ENCODE measurements around the gene PIK3CG.
"Not testable (repeated sequence)": the region's sequence is repeated elsewhere in the genome, so short reads cannot be mapped to it uniquely, and the experiment has no call there.

Gene PIK3CG

DNA sequence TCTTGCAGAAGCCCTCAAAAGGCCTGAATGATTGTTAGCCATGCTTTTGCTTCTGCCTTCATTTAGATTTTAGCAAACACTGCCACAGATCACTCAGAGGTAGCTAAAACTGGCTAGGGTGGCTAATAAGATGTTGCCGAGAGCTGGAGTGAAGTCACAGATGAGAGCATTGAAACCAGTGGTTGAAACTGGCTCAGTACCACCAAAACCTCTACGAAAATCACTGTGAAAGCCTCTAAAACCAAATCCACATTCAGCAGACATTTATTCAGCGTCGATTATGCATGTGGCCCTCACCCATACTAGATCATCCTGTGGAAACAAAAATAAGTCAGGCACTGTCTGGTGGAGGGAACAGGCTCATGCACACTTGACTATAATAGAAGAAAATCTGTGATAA lies 50.8 kb downstream of the PIK3CG start:
- no peaks in the 10 kb centered on the region for H3K27me3 Mint-ChIP-seq
- H3K36me3 Mint-ChIP-seq, result peaks cover 24 to 34% of the 10 kb centered on the region in 2 donors
- H3K4me1 Mint-ChIP-seq, result peaks cover 11 to 15% of the 10 kb centered on the region in 2 donors
- H3K4me3 Mint-ChIP-seq, result no peak overlapping the region
- peaks cover 10 to 16% of the 10 kb centered on the region in 2 donors for H3K9me3 Mint-ChIP-seq
- DNase-seq, result peak; percentile 12
- ATAC-seq (replicated peaks), result peak; percentile 85 to 91
- H3K27ac Mint-ChIP-seq, result no peak overlapping the region

DNA sequence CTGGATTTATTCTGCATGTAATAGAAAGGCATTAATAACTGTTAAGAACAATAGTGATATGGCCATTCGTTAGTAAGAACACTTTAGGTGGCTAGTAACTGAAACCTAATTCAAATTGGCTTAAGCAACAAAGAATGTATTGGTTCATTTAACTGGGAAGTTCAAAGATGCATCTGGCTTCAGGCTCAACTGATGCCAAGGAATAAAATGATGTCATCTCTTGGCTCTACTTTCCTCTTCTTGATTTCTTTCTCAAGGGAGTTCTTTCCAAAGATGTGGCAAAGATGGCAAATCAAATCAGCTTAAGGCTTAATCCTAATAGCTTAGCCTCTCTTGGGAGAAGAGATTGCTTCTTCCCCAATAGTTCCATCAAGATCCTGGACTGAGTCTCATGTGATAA lies 51.6 kb downstream of the PIK3CG start:
- H3K9me3 Mint-ChIP-seq, result peaks cover 15 to 23% of the 10 kb centered on the region in 2 donors
- no peak overlapping the region for H3K27ac Mint-ChIP-seq
- no peak for ATAC-seq (replicated peaks)
- no peak for DNase-seq
- peaks cover 24 to 34% of the 10 kb centered on the region in 2 donors for H3K36me3 Mint-ChIP-seq
- H3K4me3 Mint-ChIP-seq, result no peak overlapping the region
- H3K4me1 Mint-ChIP-seq, result peaks cover 11% of the 10 kb centered on the region in 2 donors
- H3K27me3 Mint-ChIP-seq, result no peaks in the 10 kb centered on the region

DNA sequence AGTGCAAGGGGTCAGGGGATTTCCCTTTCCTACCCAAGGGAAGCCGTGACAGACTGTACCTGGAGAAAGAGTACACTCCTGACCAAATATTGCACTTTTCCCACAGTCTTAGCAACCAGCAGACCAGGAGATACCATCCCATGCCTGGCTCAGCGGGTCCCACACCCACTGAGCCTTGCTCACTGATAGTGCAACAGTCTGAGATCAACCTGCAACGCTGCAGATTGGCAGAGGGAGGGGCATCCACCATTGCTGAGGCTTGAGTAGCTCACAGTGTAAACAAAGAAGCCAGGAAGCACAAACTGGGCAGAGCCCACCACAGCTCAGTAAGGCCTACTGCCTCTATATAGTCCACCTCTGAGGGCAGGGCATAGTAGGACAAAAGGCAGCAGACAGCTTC lies 53.9 kb downstream of the PIK3CG start:
- H3K4me3 Mint-ChIP-seq, result no peak overlapping the region
- H3K4me1 Mint-ChIP-seq, result peaks cover 0 to 6% of the 10 kb centered on the region in 2 donors
- H3K27me3 Mint-ChIP-seq, result no peaks in the 10 kb centered on the region
- peaks cover 20 to 28% of the 10 kb centered on the region in 2 donors for H3K9me3 Mint-ChIP-seq
- H3K36me3 Mint-ChIP-seq, result peaks cover 24 to 37% of the 10 kb centered on the region in 2 donors
- H3K27ac Mint-ChIP-seq, result no peak overlapping the region
- ATAC-seq (replicated peaks) (no peak), DNase-seq (no peak)

DNA sequence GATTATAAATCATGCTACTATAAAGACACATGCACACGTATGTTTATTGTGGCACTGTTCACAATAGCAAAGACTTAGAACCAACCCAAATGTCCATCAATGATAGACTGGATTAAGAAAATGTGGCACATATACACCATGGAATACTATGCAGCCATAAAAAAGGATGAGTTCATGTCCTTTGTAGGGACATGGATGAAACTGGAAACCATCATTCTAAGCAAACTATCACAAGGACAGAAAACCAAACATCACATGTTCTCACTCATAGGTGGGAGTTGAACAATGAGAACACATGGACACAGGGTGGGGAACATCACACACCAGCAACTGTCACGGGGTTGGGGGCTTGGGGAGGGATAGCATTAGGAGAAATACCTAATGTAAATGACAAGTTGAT lies 59.4 kb downstream of the PIK3CG start:
- not testable (repeated sequence) for H3K27me3 Mint-ChIP-seq; H3K27ac Mint-ChIP-seq; ATAC-seq (replicated peaks); H3K4me3 Mint-ChIP-seq; DNase-seq
- H3K36me3 Mint-ChIP-seq, result peaks cover 13 to 22% of the 10 kb centered on the region in 2 donors
- H3K9me3 Mint-ChIP-seq, result peaks cover 23 to 30% of the 10 kb centered on the region in 2 donors
- peaks cover 8 to 17% of the 10 kb centered on the region in 2 donors for H3K4me1 Mint-ChIP-seq

DNA sequence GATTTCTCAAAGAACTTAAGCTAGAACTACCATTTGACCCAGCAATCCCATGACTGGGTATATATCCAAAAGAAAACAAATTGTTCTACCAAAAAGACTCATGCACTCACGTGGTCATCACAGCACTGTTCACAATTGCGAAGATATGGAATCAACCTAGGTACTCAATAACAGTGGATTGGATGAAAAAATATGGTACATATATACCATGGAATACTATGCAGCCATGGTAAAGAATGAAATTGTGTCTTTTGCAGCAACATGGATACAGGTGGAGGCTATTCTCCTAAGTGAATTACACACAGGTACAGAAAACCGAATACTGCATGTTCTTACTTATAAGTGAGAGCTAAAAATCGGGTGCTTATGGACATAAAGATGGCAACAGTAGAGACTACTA lies 61.8 kb downstream of the PIK3CG start:
- H3K36me3 Mint-ChIP-seq, result peaks cover 3 to 10% of the 10 kb centered on the region in 2 donors
- no peak for DNase-seq
- ATAC-seq (replicated peaks), result no peak
- H3K4me3 Mint-ChIP-seq, result no peak overlapping the region
- H3K9me3 Mint-ChIP-seq, result peaks cover 7 to 10% of the 10 kb centered on the region in 2 donors
- peaks cover 8 to 17% of the 10 kb centered on the region in 2 donors for H3K4me1 Mint-ChIP-seq
- H3K27me3 Mint-ChIP-seq, result no peaks in the 10 kb centered on the region
- H3K27ac Mint-ChIP-seq, result no peak overlapping the region

DNA sequence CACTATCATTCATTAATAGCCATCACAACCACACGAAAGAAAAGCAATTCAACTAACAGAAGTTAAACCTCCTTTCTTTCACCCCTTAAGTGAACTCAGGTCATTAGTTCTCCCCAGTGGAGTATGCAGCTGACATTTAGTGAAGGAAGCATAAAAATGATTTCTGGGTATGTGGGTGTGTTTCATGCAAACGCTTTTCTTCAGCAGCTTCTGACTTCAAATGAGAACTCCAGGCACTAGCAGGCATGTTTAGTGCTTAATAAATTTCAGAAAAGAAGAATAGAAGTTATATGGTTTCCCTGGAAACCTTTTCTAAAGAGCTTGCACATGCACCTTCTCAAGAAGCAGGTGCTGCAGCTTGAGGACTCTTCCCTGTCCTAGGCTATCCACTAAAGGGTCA lies 62.5 kb downstream of the PIK3CG start:
- Mint-ChIP-seq H3K9me3 (peaks cover 7% of the 10 kb centered on the region in 2 donors), H3K27ac (no peak overlapping the region), H3K4me1 (peaks cover 8 to 17% of the 10 kb centered on the region in 2 donors), H3K36me3 (peaks cover 3 to 4% of the 10 kb centered on the region in 2 donors), H3K27me3 (no peaks in the 10 kb centered on the region), H3K4me3 (no peak overlapping the region)
- ATAC-seq (replicated peaks) (peak in 1 of 2 donors; percentile 71), DNase-seq (no peak)

DNA sequence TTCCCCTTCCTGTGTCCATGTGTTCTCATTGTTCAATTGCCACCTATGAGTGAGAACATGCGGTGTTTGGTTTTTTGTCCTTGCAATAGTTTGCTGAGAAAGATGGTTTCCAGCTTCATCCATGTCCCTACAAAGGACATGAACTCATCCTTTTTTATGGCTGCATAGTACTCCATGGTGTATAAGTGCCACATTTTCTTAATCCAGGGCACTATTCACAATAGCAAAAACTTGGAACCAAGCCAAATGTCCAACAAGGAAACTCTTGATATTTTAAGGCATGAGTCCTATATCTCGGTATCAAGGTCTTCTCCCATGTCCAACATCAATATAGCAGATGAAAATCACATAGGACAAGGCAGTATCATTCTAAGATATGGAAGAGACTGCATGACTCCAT lies 64.5 kb downstream of the PIK3CG start:
- ATAC-seq (replicated peaks); DNase-seq; H3K36me3 Mint-ChIP-seq: not testable (repeated sequence)

DNA sequence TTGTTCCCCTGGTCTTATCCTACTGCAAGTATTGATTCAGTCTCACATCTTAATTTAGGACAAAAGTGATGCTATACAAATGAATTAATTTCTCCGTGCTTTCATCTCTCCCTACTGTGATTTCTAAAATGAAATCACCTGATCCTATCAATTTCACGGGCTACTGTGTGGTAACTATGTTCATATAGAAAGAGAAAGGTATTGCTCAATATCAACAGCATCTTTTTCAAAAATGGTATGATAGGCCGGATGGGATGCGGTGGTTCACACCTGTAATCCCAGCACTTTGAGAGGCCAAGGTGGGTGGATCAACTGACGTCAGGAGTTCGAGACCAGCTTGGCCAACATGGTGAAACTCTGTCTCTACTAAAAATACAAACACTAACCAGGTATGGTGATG lies 71.2 kb downstream of the PIK3CG start:
- no peaks in the 10 kb centered on the region for H3K4me1 Mint-ChIP-seq
- no peak for DNase-seq
- no peak for ATAC-seq (replicated peaks)
- peaks cover 0 to 2% of the 10 kb centered on the region in 2 donors for H3K9me3 Mint-ChIP-seq
- H3K36me3 Mint-ChIP-seq, result peaks cover 0 to 3% of the 10 kb centered on the region in 2 donors
- H3K4me3 Mint-ChIP-seq, result no peak overlapping the region
- H3K27ac Mint-ChIP-seq, result no peak overlapping the region
- H3K27me3 Mint-ChIP-seq, result no peaks in the 10 kb centered on the region

More for the DNA sequence above, 64.5 kb downstream of the PIK3CG start:
- H3K27ac Mint-ChIP-seq, H3K27me3 Mint-ChIP-seq, H3K4me3 Mint-ChIP-seq, H3K9me3 Mint-ChIP-seq: not testable (repeated sequence)
- H3K4me1 Mint-ChIP-seq, result peaks cover 8 to 17% of the 10 kb centered on the region in 2 donors

DNA sequence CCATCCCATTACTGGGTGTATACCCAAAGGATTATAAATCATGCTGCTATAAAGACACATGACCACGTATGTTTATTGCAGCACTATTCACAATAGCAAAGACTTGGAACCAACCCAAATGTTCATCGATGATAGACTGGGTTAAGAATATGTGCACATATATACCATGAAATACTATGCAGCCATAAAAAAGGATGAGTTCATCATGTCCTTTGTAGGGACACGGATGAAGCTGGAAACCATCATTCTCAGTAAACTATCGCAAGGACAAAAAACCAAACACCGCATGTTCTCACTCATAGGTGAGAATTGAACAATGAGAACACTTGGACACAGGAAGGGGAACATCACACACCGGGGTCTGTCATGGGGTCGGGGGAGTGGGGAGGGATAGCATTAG lies 73.0 kb downstream of the PIK3CG start:
- DNase-seq; H3K9me3 Mint-ChIP-seq; H3K4me1 Mint-ChIP-seq; H3K36me3 Mint-ChIP-seq; H3K27ac Mint-ChIP-seq; H3K27me3 Mint-ChIP-seq; H3K4me3 Mint-ChIP-seq; ATAC-seq (replicated peaks): not testable (repeated sequence)

DNA sequence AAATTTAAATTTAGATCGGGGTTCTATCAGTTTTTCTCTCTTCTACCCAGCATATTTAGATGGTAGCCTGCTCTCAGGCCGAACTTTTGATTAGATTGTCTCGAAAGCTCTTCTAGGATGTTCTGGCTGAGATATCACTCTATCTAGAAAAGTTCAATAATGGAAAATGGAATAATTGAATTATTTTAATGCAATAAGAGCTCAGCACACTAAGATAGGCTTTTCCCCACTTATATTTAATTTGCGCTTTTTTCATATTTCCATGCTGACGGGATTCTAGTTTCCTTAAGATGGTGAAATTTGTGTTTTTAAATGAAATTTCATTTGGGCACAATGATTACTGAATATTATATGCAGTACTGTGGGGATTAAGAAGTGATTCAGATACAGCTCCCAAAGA lies 73.7 kb downstream of the PIK3CG start:
- no peak for ATAC-seq (replicated peaks)
- Mint-ChIP-seq H3K27ac (no peak overlapping the region), H3K36me3 (peaks cover 0 to 3% of the 10 kb centered on the region in 2 donors), H3K27me3 (no peaks in the 10 kb centered on the region), H3K4me3 (no peak overlapping the region), H3K9me3 (peaks cover 0 to 2% of the 10 kb centered on the region in 2 donors), H3K4me1 (no peaks in the 10 kb centered on the region)
- no peak for DNase-seq

DNA sequence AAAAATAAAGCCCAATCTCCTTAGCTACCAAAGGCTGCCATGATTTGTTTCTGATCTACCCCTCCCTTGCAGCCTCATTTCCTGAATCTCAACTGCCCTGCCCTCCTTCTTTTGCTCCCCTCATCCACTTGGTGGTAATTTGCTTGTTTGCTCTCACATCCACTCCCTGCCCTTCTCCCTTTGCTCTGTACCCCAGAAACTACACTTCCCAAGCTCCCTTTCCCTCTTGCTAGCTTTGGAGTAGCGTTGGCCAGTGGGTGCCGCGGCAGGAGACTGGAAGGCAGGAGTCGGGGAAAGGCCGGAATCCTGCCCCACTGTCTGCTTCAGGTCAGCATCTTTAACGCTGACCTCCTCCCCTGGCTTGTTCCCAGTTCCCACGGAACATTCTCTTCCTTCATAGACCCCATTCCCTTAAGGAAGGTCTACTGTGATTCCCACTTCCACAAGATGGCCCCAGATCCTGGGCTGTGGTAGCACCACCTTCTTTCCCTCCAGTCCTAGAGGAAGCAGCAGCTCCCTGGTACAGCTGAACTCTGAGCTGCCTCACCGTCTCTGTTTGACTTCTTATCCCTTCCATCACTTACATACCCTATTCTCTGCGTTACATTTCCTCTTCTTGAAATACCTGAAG lies 79.1 kb downstream of the PIK3CG start:
- Mint-ChIP-seq H3K4me3 (no peak overlapping the region), H3K27me3 (no peaks in the 10 kb centered on the region), H3K36me3 (no peaks in the 10 kb centered on the region), H3K4me1 (no peaks in the 10 kb centered on the region), H3K9me3 (no peaks in the 10 kb centered on the region), H3K27ac (no peak overlapping the region)
- no peak for ATAC-seq (replicated peaks)
- DNase-seq, result no peak

DNA sequence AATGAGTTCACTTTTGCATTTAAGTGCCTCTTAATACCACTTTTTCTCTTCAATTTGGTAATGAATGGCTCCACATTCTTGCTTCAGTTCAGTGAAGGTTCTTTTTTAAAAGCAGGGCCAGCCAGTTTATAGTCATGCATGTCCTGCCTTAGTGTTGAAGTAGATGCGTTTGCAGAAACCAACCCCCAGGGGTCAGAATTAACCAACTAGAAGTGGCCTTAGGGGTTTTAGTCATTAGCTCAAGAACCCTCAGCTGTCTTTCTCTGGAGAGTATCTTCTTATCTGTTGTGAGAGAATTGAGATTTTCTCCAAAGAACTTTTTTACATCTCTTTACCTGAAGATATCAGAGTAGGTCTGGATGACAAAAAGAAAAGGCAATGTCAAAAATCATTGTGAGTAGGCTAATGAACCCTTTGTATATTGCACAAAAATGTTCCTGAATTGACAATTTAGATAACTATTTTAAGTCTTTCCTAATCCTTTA lies 82.2 kb downstream of the PIK3CG start:
- H3K9me3 Mint-ChIP-seq, result no peaks in the 10 kb centered on the region
- DNase-seq (peak; percentile 8), ATAC-seq (replicated peaks) (peak; percentile 75 to 89)
- H3K4me3 Mint-ChIP-seq, result no peak overlapping the region
- H3K27ac Mint-ChIP-seq, result no peak overlapping the region
- no peaks in the 10 kb centered on the region for H3K27me3 Mint-ChIP-seq
- H3K36me3 Mint-ChIP-seq, result no peaks in the 10 kb centered on the region
- H3K4me1 Mint-ChIP-seq, result no peaks in the 10 kb centered on the region

DNA sequence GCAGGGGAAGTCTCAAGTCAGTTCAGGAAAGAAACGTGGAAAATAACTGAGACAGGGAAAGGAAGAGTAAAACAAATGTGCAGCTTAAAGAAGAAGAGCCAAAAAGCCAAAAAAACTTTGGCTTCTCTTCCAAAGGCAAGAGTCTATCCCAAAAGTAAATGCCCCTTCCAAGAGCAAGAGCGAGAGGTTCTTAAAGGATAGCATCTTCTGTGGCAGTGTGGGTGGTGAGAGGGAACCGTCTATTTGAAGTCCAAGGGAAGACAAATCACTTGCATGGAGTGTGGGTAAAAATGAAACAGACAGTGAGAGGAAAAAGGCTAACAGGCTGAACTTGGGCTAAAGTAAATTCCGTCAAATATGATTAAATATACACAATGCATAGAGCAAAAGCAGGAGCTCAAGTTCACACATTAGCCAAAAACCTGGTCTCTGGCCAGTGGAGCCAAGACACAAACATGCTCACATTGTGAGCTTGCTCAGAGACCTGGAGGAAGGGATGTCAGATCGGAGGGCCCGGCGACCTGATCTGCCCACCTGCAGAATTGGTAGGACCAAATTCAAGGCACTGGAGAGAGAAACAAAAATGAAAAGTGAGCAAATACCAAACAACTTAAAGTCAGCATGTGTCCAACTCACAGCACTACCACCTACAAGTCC lies 87.0 kb downstream of the PIK3CG start:
- no peak overlapping the region for H3K4me3 Mint-ChIP-seq
- H3K27me3 Mint-ChIP-seq, result no peaks in the 10 kb centered on the region
- ATAC-seq (replicated peaks) (no peak), DNase-seq (no peak)
- H3K27ac Mint-ChIP-seq, result no peak overlapping the region
- H3K4me1 Mint-ChIP-seq, result peaks cover 0 to 2% of the 10 kb centered on the region in 2 donors
- H3K36me3 Mint-ChIP-seq, result no peaks in the 10 kb centered on the region
- H3K9me3 Mint-ChIP-seq, result peaks cover 0 to 2% of the 10 kb centered on the region in 2 donors

DNA sequence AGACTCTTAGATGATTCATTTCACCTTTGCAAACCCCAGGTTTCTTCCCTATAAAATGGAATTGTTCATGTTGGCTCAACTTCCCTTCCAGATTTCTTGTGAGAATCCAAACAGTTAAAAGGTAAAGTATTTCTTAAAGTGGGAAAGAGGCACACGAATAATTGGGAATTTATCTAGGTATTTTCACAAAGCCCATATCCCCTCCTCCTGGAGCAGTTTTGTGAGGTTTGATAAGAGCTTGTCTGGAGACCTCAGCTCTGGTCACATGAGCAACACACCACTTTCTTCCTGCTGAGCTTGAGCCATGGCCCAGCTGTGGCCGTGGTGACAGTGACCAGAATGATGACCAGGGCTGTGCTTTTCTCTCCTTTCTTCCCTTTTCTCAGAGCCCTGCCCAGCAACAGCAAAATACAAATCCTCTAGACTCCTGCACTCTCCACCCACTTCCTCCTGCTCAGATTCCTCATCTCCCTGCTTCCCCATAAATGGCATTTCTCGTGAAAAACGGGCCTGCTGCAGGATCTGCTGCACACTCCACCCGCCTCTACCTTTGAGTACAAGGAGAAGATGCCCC lies 87.7 kb downstream of the PIK3CG start:
- Mint-ChIP-seq H3K27ac (no peak overlapping the region), H3K4me3 (no peak overlapping the region), H3K9me3 (peaks cover 0 to 2% of the 10 kb centered on the region in 2 donors), H3K4me1 (peaks cover 0 to 2% of the 10 kb centered on the region in 2 donors), H3K36me3 (no peaks in the 10 kb centered on the region), H3K27me3 (no peaks in the 10 kb centered on the region)
- ATAC-seq (replicated peaks) (no peak), DNase-seq (no peak)

DNA sequence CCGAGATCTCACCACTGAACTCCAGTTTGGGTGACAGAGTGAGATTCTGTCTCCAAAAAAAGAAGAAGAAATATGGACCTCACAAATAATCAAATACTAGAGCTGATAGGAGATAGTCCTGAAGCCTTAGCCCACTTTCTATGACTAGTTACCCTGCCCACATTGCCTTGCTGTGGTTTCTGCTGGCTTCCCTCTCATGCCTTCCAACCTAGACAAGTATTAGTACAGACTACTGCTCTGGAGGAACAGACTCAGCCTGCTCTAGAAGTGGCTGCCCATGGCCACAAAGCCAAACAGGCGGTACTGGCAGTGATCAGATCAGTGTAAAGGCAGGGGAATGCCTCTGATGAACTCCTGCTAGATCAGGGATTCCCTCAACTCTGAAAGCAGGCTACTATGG lies 89.8 kb downstream of the PIK3CG start:
- no peak overlapping the region for H3K4me3 Mint-ChIP-seq
- H3K4me1 Mint-ChIP-seq, result peaks cover 0 to 2% of the 10 kb centered on the region in 2 donors
- no peaks in the 10 kb centered on the region for H3K27me3 Mint-ChIP-seq
- H3K27ac Mint-ChIP-seq, result no peak overlapping the region
- DNase-seq (no peak), ATAC-seq (replicated peaks) (no peak)
- H3K36me3 Mint-ChIP-seq, result no peaks in the 10 kb centered on the region
- H3K9me3 Mint-ChIP-seq, result peaks cover 0 to 2% of the 10 kb centered on the region in 2 donors
